MCF 10A (cell line): ENCODE measurements around the gene RECK. TPM values are rescaled to one million over a fixed set of nuclear protein-coding genes. Genes with fewer than 3 reads are reported as not detected.

ENCODE experiments used
- BruUV-seq: library from RNA; stranded (reverse); fragments of 400-500 nt; replicated peaks from 2 replicates; lab custom pipeline; 2021; lab: Mats Ljungman, UMichigan
- CTCF ChIA-PET: fragments of 300-600 bp; sonication (Branson Sonifier 250); formaldehyde crosslinking; extraction: SDS; loops from one replicate; lab custom pipeline; 2021; ENCODE audit warnings: antibody characterized with exemption, inconsistent platforms; lab: Yijun Ruan, JAX
- POLR2A ChIA-PET: fragments of 300-600, 350-650 bp; sonication (Branson Sonifier 250); formaldehyde crosslinking; extraction: SDS; loops from one replicate; lab custom pipeline; 2020; ENCODE audit warnings: antibody characterized with exemption, inconsistent platforms; lab: Yijun Ruan, JAX
- DNase-seq: peaks from one replicate; pipeline ENCODE4 v3.0.0-alpha.2; 2018; ENCODE audit not compliant: unreplicated experiment
- H3K27ac Mint-ChIP-seq: one replicate; pipeline ENCODE4 v1.8.0; 2022; ENCODE audit warnings: mild to moderate bottlenecking, low read depth, mixed read lengths; ENCODE audit not compliant: unreplicated experiment
- H3K27me3 Mint-ChIP-seq: one replicate; pipeline ENCODE4 v1.8.0; 2022; ENCODE audit warnings: mixed read lengths; ENCODE audit not compliant: insufficient read depth, unreplicated experiment
- H3K36me3 Mint-ChIP-seq: one replicate; pipeline ENCODE4 v1.8.0; 2022; ENCODE audit warnings: mild to moderate bottlenecking, moderate library complexity, mixed read lengths; ENCODE audit not compliant: insufficient read depth, unreplicated experiment
- H3K4me1 Mint-ChIP-seq: one replicate; pipeline ENCODE4 v1.8.0; 2022; ENCODE audit warnings: mixed read lengths; ENCODE audit not compliant: insufficient read depth, unreplicated experiment
- H3K4me3 Mint-ChIP-seq: one replicate; pipeline ENCODE4 v1.8.0; 2022; ENCODE audit warnings: mild to moderate bottlenecking, moderate library complexity, mixed read lengths; ENCODE audit not compliant: unreplicated experiment
- H3K9me3 Mint-ChIP-seq: one replicate; pipeline ENCODE4 v1.8.0; 2022; ENCODE audit warnings: mixed read lengths; ENCODE audit not compliant: unreplicated experiment
- intact Hi-C: fragments of 100-400 bp; cut with micrococcal nuclease; formaldehyde crosslinking; loops from 2 replicates; pipeline ENCODE4 v1.14.1; 2022
- total RNA-seq: library from RNA; stranded (reverse); gene quantifications from 2 replicates; pipeline ENCODE4 v1.2.3, GENCODE V29; 2022
- TF ChIP-seq, protein P1 (sequence below): fragments of 200-600 bp; IDR thresholded peaks from one replicate; pipeline ENCODE4 v1.8.0; 2022; ENCODE audit warnings: antibody characterized with exemption, mild to moderate bottlenecking; ENCODE audit not compliant: unreplicated experiment

Gene RECK
- total RNA-seq, 1 experiment from 2014 or later, result 3.7 TPM

DNA sequence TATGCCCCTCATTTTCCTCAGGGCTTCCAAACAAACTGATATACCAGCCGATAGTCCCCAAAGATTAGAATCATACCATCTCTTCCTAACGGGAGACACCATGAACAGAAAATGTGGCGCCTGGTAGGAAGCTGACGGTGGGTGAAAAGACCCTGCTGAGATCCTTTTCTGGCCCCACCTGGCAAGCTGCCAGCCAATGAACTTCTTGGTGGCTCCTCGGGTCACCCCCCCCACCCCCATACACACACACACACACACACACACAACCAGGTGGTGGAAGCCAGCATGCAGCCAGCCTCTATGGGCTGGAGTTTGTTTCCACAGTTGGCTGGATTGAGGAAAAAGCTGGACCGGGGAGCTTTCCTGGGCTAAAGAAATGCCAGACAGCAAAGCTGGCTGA lies 127.7 kb downstream of the RECK start:
- Mint-ChIP-seq H3K27ac (no peak overlapping the region), H3K27me3 (no peaks in the 10 kb centered on the region), H3K9me3 (no peaks in the 10 kb centered on the region), H3K36me3 (no peaks in the 10 kb centered on the region), H3K4me3 (no peak overlapping the region), H3K4me1 (peaks cover 8% of the 10 kb centered on the region)
- ChIA-PET CTCF (interaction anchor here (0.5 to 9.4 kb wide), 15 partner anchors 9 to 307 kb away, joined by 3 to 106 read pairs (median 3); partner anchors contain the start of gene CLTA), POLR2A (interaction anchor here (0.9 kb wide), 1 partner anchor 46 kb away, joined by 3 read pairs; no protein-coding TSS in a partner anchor)
- BruUV-seq, result no TSS peak
- intact Hi-C loops, result no loop called here
- no peak for DNase-seq
- TF ChIP-seq, protein P1, sequence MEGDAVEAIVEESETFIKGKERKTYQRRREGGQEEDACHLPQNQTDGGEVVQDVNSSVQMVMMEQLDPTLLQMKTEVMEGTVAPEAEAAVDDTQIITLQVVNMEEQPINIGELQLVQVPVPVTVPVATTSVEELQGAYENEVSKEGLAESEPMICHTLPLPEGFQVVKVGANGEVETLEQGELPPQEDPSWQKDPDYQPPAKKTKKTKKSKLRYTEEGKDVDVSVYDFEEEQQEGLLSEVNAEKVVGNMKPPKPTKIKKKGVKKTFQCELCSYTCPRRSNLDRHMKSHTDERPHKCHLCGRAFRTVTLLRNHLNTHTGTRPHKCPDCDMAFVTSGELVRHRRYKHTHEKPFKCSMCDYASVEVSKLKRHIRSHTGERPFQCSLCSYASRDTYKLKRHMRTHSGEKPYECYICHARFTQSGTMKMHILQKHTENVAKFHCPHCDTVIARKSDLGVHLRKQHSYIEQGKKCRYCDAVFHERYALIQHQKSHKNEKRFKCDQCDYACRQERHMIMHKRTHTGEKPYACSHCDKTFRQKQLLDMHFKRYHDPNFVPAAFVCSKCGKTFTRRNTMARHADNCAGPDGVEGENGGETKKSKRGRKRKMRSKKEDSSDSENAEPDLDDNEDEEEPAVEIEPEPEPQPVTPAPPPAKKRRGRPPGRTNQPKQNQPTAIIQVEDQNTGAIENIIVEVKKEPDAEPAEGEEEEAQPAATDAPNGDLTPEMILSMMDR, result no peak

- Mint-ChIP-seq H3K9me3 (no peaks in the 10 kb centered on the region), H3K4me3 (no peak overlapping the region), H3K4me1 (peaks cover 8% of the 10 kb centered on the region), H3K36me3 (no peaks in the 10 kb centered on the region), H3K27ac (no peak overlapping the region), H3K27me3 (no peaks in the 10 kb centered on the region)
- BruUV-seq, result no TSS peak
- no peak for DNase-seq
- ChIA-PET CTCF (interaction anchor here (0.5 to 9.4 kb wide), 12 partner anchors 9 to 308 kb away, joined by 3 to 106 read pairs (median 4); partner anchors contain the start of gene CLTA), POLR2A (interaction anchor here (0.7 kb wide), 1 partner anchor 309 kb away, joined by 3 read pairs; no protein-coding TSS in a partner anchor)
- TF ChIP-seq, protein P1, result no peak
- intact Hi-C loops, result no loop called here
Observed at GRCh38 chr9:36164989-36165388, 128.3 kb downstream of the RECK start.

DNA sequence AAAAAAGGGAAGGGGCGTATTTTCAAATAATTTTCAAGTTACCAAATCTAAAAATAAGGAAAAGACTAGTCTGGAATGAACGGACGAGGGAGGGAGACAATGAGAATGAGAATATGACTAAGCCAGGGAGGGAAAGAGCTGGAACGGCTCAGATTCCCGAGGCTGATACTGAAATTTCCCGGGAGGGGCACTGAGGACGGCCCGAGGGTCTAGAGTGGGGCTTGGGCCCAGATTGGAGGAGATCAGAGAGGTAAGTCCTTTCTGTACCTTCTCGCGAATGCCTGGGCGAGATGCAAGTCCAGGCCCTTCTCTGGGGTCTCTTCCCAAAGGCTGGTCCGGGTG lies 129.1 kb downstream of the RECK start:
- Mint-ChIP-seq H3K27ac (no peak overlapping the region), H3K27me3 (no peaks in the 10 kb centered on the region), H3K4me1 (peaks cover 8% of the 10 kb centered on the region), H3K36me3 (no peaks in the 10 kb centered on the region), H3K4me3 (no peak overlapping the region), H3K9me3 (no peaks in the 10 kb centered on the region)
- BruUV-seq, result no TSS peak
- TF ChIP-seq, protein P1, result no peak
- intact Hi-C loops, result loop anchor here (1.0 kb wide), 3 partner anchors 24 to 157 kb away; no protein-coding TSS in a partner anchor
- POLR2A ChIA-PET, result interaction anchor here (0.7 to 2.4 kb wide), 2 partner anchors 25 to 310 kb away, joined by 3 to 15 read pairs; partner anchors contain the start of gene CLTA
- CTCF ChIA-PET, result interaction anchor here (0.6 to 9.4 kb wide), 22 partner anchors 10 to 1253 kb away, joined by 3 to 106 read pairs (median 6); partner anchors contain the start of gene CLTA
- no peak for DNase-seq

DNA sequence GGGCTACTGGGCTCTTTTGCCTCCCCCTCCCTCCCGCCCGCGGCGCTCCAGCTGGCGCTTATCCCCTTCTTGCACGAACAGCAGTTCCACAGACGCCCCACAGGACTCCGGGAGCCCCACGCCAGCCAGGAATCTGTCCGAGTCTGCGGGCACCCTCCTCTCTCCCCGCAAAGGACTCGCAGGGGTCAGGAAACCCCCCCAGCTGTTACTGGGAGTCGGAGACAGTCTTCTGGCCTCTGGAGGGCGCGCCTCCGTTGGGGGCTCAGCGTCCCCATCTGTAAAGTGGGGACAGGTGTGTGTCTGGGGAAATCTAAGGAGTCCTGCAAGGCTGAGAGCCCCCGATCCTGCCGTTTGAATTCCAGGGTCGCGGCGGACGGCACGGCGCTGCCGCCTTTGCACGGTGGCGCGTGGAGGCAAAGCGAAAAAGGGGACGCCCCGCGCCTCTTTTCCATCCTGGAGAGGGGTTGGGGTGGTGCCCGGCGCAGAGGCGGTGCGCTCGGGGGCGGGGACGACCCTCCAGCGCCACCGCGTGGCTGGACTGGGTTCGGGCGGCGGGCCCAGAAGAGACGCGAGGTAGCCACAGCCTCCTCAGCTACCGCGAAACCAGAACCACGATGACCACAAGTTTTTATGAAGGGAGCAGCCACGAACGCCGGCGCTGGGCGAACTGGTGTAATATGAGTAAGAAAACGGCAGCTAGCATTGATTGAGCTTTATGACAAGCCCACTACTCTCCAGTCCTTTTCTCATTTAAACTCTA lies 129.6 kb downstream of the RECK start:
- TF ChIP-seq, protein P1, result peak; percentile 90
- H3K4me3 Mint-ChIP-seq, result peak overlapping the region; percentile 63
- DNase-seq, result peak; percentile 72
- H3K27me3 Mint-ChIP-seq, result no peaks in the 10 kb centered on the region
- H3K4me1 Mint-ChIP-seq, result peaks cover 3% of the 10 kb centered on the region
- no peaks in the 10 kb centered on the region for H3K36me3 Mint-ChIP-seq
- no peak overlapping the region for H3K27ac Mint-ChIP-seq
- POLR2A ChIA-PET, result interaction anchor here (0.6 to 2.4 kb wide), 4 partner anchors 11 to 63 kb away, joined by 3 to 15 read pairs (median 4); partner anchors contain the start of gene CLTA
- CTCF ChIA-PET, result interaction anchor here (0.6 to 9.4 kb wide), 39 partner anchors 8 to 1252 kb away, joined by 3 to 106 read pairs (median 4); partner anchors contain the start of gene CLTA
- intact Hi-C loops, result loop anchor here (1.0 kb wide), 3 partner anchors 25 to 158 kb away; no protein-coding TSS in a partner anchor
- no TSS peak for BruUV-seq
- no peaks in the 10 kb centered on the region for H3K9me3 Mint-ChIP-seq
